SIG-M5 treated with dmso at 0.1 percent for 504 hours (cell line): ENCODE results near the gene ATP5F1D.

Source experiments
- DNase-seq: peaks from one replicate; lab custom pipeline; 2025; ENCODE audit not compliant: unreplicated experiment; lab: John Stamatoyannopoulos, UW

The ATP5F1D gene

GRCh38 chr19:1269065-1269477, 27.5 kb downstream of the ATP5F1D start, which contains the start of gene CIRBP:
Gene CIRBP (plus strand): TSS chr19:1269332. CDS start chr19:1270934, 1,602 bp downstream.
- peak; percentile 95 for DNase-seq

GRCh38 chr19:1269478-1270212, 28.1 kb downstream of the ATP5F1D start:
- DNase-seq = peak; percentile 45

GRCh38 chr19:1270213-1270853, 28.8 kb downstream of the ATP5F1D start:
- DNase-seq = peak; percentile 40

- no peak for DNase-seq
These were observed 29.4 kb downstream of the ATP5F1D start for GRCh38 chr19:1270854-1271527.

GRCh38 chr19:1271528-1272422, 30.2 kb downstream of the ATP5F1D start:
- DNase-seq = no peak

GRCh38 chr19:1272423-1273262, 31.1 kb downstream of the ATP5F1D start:
- DNase-seq = no peak

GRCh38 chr19:1273263-1274041, 31.9 kb downstream of the ATP5F1D start:
- DNase-seq = peak; percentile 78

GRCh38 chr19:1274081-1274851, 32.7 kb downstream of the ATP5F1D start:
- DNase-seq = no peak

- no peak for DNase-seq
These were observed 33.3 kb downstream of the ATP5F1D start for GRCh38 chr19:1274852-1275259.

- peak; percentile 94 for DNase-seq
These were observed 33.9 kb downstream of the ATP5F1D start, which contains the start of gene FAM174C for GRCh38 chr19:1275260-1275975. Gene FAM174C (plus strand): TSS chr19:1275530. CDS start chr19:1275550, 20 bp downstream.

- DNase-seq = no peak
These were observed 34.6 kb downstream of the ATP5F1D start for GRCh38 chr19:1275976-1276627.

- DNase-seq = no peak
These were observed 35.1 kb downstream of the ATP5F1D start for GRCh38 chr19:1276628-1277022.

- DNase-seq = no peak
These were observed 35.5 kb downstream of the ATP5F1D start for GRCh38 chr19:1277061-1277460.

- DNase-seq = no peak
These were observed 36.5 kb downstream of the ATP5F1D start for GRCh38 chr19:1278074-1278473.

GRCh38 chr19:1278713-1279660, 37.4 kb downstream of the ATP5F1D start:
- no peak for DNase-seq

- peak; percentile 63 for DNase-seq
These were observed 38.3 kb downstream of the ATP5F1D start for GRCh38 chr19:1279782-1280341.
